GM12878 (cell line): Measurements from ENCODE around the gene NR1H4. TPM values are rescaled to one million over a fixed set of nuclear protein-coding genes. Genes with fewer than 3 reads are reported as not detected.

Experiments
- ATAC-seq: fragments of 200-7000 bp; cut with Tn5 transposase; 3 replicates; pipeline ENCODE4 v1.9.1; 2020; ENCODE audit warnings: mild to moderate bottlenecking, moderate library complexity
- BruUV-seq: library from RNA; stranded (reverse); fragments of 400-500 nt; replicated peaks from 2 replicates; lab custom pipeline; 2021; lab: Mats Ljungman, UMichigan
- CTCF ChIA-PET: fragments of 300-600 bp; sonication (Branson Sonifier 250); formaldehyde crosslinking; extraction: SDS; loops from one replicate; lab custom pipeline; 2021; ENCODE audit warnings: inconsistent platforms; lab: Yijun Ruan, JAX
- POLR2A ChIA-PET: fragments of 350-600 bp; formaldehyde crosslinking; extraction: SDS; loops from one replicate; lab custom pipeline; 2021; ENCODE audit warnings: inconsistent platforms; lab: Charles Lee
- RAD21 ChIA-PET: fragments of 300-600 bp; sonication (Branson Sonifier 250); formaldehyde crosslinking; loops from one replicate; lab custom pipeline; 2023; ENCODE audit warnings: antibody characterized with exemption; ENCODE audit not compliant: unreplicated experiment; lab: Charles Lee
- SMC1A ChIA-PET: fragments of 300-600 bp; sonication (Branson Sonifier 250); formaldehyde crosslinking; loops from one replicate; lab custom pipeline; 2023; ENCODE audit not compliant: unreplicated experiment, uncharacterized antibody; lab: Charles Lee
- DNase-seq: peaks from one replicate; pipeline ENCODE4 v3.0.0-alpha.2; 2011; ENCODE audit warnings: low read depth, low spot score
- FAIRE-seq: peaks from 3 replicates; lab custom pipeline; 2011; peaks lifted over from hg19 to GRCh38; lab: Jason Lieb, UNC
- H2AFZ ChIP-seq: 2 replicates; pipeline ENCODE4 v1.6.0; 2011; ENCODE audit warnings: low read depth, low read length, control low read depth; ENCODE audit not compliant: control insufficient read depth
- H3K27ac ChIP-seq: 2 replicates; pipeline ENCODE4 v1.5.1; 2011; ENCODE audit warnings: control low read depth; ENCODE audit not compliant: control insufficient read depth, insufficient read depth
- H3K27me3 ChIP-seq, 2 experiments: replicated peaks in 1 of 2; 2 replicates each; pipeline versions ENCODE4 v1.6.0 to v1.6.1; 2011; ENCODE audit warnings: low read length in 1 of 2; ENCODE audit not compliant: control insufficient read depth in 2 of 2, insufficient read depth in 2 of 2
- H3K36me3 ChIP-seq, 2 experiments: 2 replicates each; pipeline ENCODE4 v1.5.1; 2011; ENCODE audit warnings: low read length in 1 of 2; ENCODE audit not compliant: control insufficient read depth in 2 of 2, insufficient read depth in 2 of 2
- H3K4me1 ChIP-seq: 2 replicates; pipeline ENCODE4 v1.6.1; 2011; ENCODE audit warnings: mild to moderate bottlenecking, low read length, moderate library complexity, mixed read lengths; ENCODE audit not compliant: control insufficient read depth, insufficient read depth
- H3K4me2 ChIP-seq: 2 replicates; pipeline ENCODE4 v1.6.0; 2011; ENCODE audit warnings: control low read depth; ENCODE audit not compliant: control insufficient read depth, insufficient read depth
- H3K4me3 ChIP-seq: fragments of 200-600 bp; sonication (generic); 2 replicates; pipeline ENCODE4 v1.5.1; 2016
- H3K79me2 ChIP-seq: 2 replicates; pipeline ENCODE4 v1.6.0; 2011; ENCODE audit warnings: low read length; ENCODE audit not compliant: control insufficient read depth, insufficient read depth
- H3K9ac ChIP-seq: 2 replicates; pipeline ENCODE4 v1.8.0; 2011; ENCODE audit warnings: low read length, control low read depth, mixed read lengths; ENCODE audit not compliant: control insufficient read depth, insufficient read depth
- H3K9me3 ChIP-seq: replicated peaks from 3 replicates; pipeline ENCODE4 v1.5.1; 2011; ENCODE audit warnings: mild to moderate bottlenecking, low read length; ENCODE audit not compliant: control insufficient read depth, insufficient read depth
- H4K20me1 ChIP-seq: 2 replicates; pipeline ENCODE4 v1.6.0; 2011; ENCODE audit not compliant: control insufficient read depth, insufficient read depth
- CBX3 ChIP-seq: fragments of 200-600 bp; sonication (generic); IDR thresholded peaks from 2 replicates; pipeline ENCODE4 v1.6.1; 2016; ENCODE audit warnings: low read depth, borderline replicate concordance
- EZH2 ChIP-seq: IDR thresholded peaks from 2 replicates; pipeline ENCODE4 v1.6.1; 2012; ENCODE audit warnings: low read depth, mild to moderate bottlenecking, control low read depth, inconsistent platforms, low read length, borderline replicate concordance; ENCODE audit not compliant: control insufficient read depth
- HDAC2 ChIP-seq: fragments of 200-600 bp; sonication (generic); IDR thresholded peaks from 2 replicates; pipeline ENCODE4 v1.6.1; 2017
- MXI1 ChIP-seq: fragments of 150-350 bp; IDR thresholded peaks from 2 replicates; pipeline ENCODE4 v1.6.1; 2011; ENCODE audit warnings: low read depth, mild to moderate bottlenecking, inconsistent platforms, low read length, improper control_type of control experiment
- NBN ChIP-seq: fragments of 450-650 bp; IDR thresholded peaks from 2 replicates; pipeline ENCODE4 v1.6.1; 2016
- NFYA ChIP-seq: IDR thresholded peaks from 2 replicates; pipeline ENCODE4 v1.6.1; 2011; ENCODE audit warnings: low read depth, mild to moderate bottlenecking, low read length, improper control_type of control experiment, borderline replicate concordance
- NFYB ChIP-seq: IDR thresholded peaks from 2 replicates; pipeline ENCODE4 v1.6.1; 2011; ENCODE audit warnings: low read depth, mild to moderate bottlenecking, low read length, improper control_type of control experiment, moderate library complexity; ENCODE audit not compliant: insufficient read depth
- POLR2AphosphoS2 ChIP-seq: IDR thresholded peaks from 2 replicates; pipeline ENCODE4 v1.6.1; 2011; ENCODE audit warnings: low read depth, mild to moderate bottlenecking, low read length, improper control_type of control experiment, moderate library complexity
- YY1 ChIP-seq: IDR thresholded peaks from 2 replicates; pipeline ENCODE4 v1.6.1; 2011; ENCODE audit warnings: low read depth, mild to moderate bottlenecking, low read length
- ZNF207 ChIP-seq: fragments of 450-650 bp; IDR thresholded peaks from 2 replicates; pipeline ENCODE4 v1.6.1; 2014; ENCODE audit warnings: antibody characterized with exemption, mild to moderate bottlenecking, borderline replicate concordance
- ZSCAN29 ChIP-seq: fragments of 450-650 bp; IDR thresholded peaks from 2 replicates; pipeline ENCODE4 v1.6.1; 2017; ENCODE audit warnings: mild to moderate bottlenecking, moderate library complexity
- WGBS: methylation state at CpG from one replicate; pipeline ENCODE4 v1.1.6; 2016; ENCODE audit warnings: low lambda C conversion rate; ENCODE audit not compliant: insufficient replicate concordance, insufficient coverage; ENCODE audit errors: missing lambda C conversion rate; 5-methylcytosine and 5-hydroxymethylcytosine counted together
- in situ Hi-C: fragments of 300-500 bp; cut with MboI; formaldehyde crosslinking; loops from 9 replicates; pipeline ENCODE4 v1.14.3; 2018; ENCODE audit warnings: mixed read lengths
- intact Hi-C: fragments of 100-400 bp; cut with micrococcal nuclease; formaldehyde crosslinking; loops from one replicate; pipeline ENCODE4 v1.14.2; 2022; ENCODE audit not compliant: unreplicated experiment
- polyA plus RNA-seq, 11 experiments: library from polyadenylated mRNA; depleted of rRNA in 4 of 11; unstranded in 6 of 11; stranded (reverse) in 5 of 11; fragments of >200 nt; fragmentation: Nextera tagmentation in 4 of 11; fragmentation: Illumina TruSeq in 1 of 11; extraction: Ambion mirVana in 4 of 11; extraction: Trizol in 1 of 11; gene quantifications; 1 replicate in 1 of 11; 2 replicates in 10 of 11; pipeline versions ENCODE4 v1.2.1 to v1.2.3, GENCODE V29; 2011 to 2016; ENCODE audit warnings: inconsistent platforms in 2 of 11, missing spikeins in 2 of 11, low read depth in 1 of 11
- total RNA-seq, 4 experiments: library from RNA; depleted of rRNA in 3 of 4; stranded (reverse); fragments of >200 nt in 3 of 4; fragmentation: Illumina TruSeq in 1 of 4; extraction: Trizol in 1 of 4; gene quantifications; 2 replicates each; pipeline versions ENCODE4 v1.2.1 to v1.2.3, GENCODE V29; 2013 to 2021
- TF ChIP-seq, protein P1 (sequence below): fragments of 450-650 bp; formaldehyde crosslinking; IDR thresholded peaks from 2 replicates; pipeline ENCODE4 v1.4.0; 2020; ENCODE audit warnings: mild to moderate bottlenecking, moderate library complexity
- TF ChIP-seq, protein P2 (sequence below): fragments of 150-350 bp; IDR thresholded peaks from 2 replicates; pipeline ENCODE4 v1.6.1; 2016; ENCODE audit warnings: low read depth, low read length
- TF ChIP-seq, protein P3 (sequence below): fragments of 450-650 bp; IDR thresholded peaks from 2 replicates; pipeline ENCODE4 v1.6.1; 2014; ENCODE audit warnings: mild to moderate bottlenecking
- TF ChIP-seq, protein P4 (sequence below): IDR thresholded peaks from 2 replicates; pipeline ENCODE4 v1.6.1; 2011; ENCODE audit warnings: low read depth, low read length, improper control_type of control experiment, borderline replicate concordance

Gene NR1H4
- total and polyA plus RNA-seq, 10 of the 15 experiments (the other 5 are each of a cell fraction or from before 2014, with no cell fraction given) = 0.04 TPM; not detected in 9

DNA sequence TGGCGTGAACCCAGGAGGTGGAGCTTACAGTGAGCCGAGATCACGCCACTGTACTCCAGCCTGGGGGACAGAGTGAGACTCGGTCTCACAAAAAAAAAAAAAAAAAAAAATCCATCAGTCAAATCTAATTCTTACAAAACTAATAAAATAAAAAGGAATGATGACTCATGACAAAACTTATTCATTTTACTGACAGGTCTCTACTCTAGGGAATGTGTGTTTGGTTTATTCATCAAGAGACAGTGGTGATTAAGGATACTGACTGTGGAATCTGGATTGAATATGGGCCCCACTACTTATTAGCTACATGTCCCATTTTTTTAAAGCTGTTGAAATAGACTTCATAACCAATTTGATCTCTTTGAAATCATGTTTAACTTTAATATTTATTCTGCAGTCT lies 70.5 kb downstream of the NR1H4 start:
- no peaks in the 10 kb centered on the region for H3K36me3 ChIP-seq
- intact Hi-C loops (no loop called here), in situ Hi-C loops (no loop called here)
- H3K4me1 ChIP-seq = no peaks in the 10 kb centered on the region
- H4K20me1 ChIP-seq = no peaks in the 10 kb centered on the region
- H2AFZ ChIP-seq = no peak overlapping the region
- POLR2A ChIA-PET = no interaction called here
- no TSS peak for BruUV-seq
- H3K9ac ChIP-seq = no peak overlapping the region
- ATAC-seq (no peak), FAIRE-seq (no peak), DNase-seq (no peak)
- CTCF ChIA-PET = interaction anchor here (0.5 to 2.0 kb wide), 4 partner anchors 10 to 309 kb away, joined by 3 to 12 read pairs (median 4); no protein-coding TSS in a partner anchor
- no peaks in the 10 kb centered on the region; a peak in 1 of 4 replicates for H3K27me3 ChIP-seq
- no peaks in the 10 kb centered on the region for H3K9me3 ChIP-seq
- no peak overlapping the region for H3K4me3 ChIP-seq
- no peak overlapping the region for H3K27ac ChIP-seq
- H3K4me2 ChIP-seq = no peak overlapping the region
- WGBS = 33% methylated on average over 3 of the region's 4 CpGs
- H3K79me2 ChIP-seq = no peaks in the 10 kb centered on the region
- SMC1A ChIA-PET = interaction anchor here (1.3 to 1.6 kb wide), 2 partner anchors 9 to 11 kb away, joined by 4 read pairs; no protein-coding TSS in a partner anchor
- RAD21 ChIA-PET = no interaction called here
- TF ChIP-seq ZNF207 (no peak), EZH2 (no peak), CBX3 (no peak), POLR2AphosphoS2 (no peak), HDAC2 (no peak), NFYA (no peak), MXI1 (no peak), YY1 (no peak), NBN (no peak), NFYB (no peak), ZSCAN29 (no peak)
- TF ChIP-seq, protein P1, sequence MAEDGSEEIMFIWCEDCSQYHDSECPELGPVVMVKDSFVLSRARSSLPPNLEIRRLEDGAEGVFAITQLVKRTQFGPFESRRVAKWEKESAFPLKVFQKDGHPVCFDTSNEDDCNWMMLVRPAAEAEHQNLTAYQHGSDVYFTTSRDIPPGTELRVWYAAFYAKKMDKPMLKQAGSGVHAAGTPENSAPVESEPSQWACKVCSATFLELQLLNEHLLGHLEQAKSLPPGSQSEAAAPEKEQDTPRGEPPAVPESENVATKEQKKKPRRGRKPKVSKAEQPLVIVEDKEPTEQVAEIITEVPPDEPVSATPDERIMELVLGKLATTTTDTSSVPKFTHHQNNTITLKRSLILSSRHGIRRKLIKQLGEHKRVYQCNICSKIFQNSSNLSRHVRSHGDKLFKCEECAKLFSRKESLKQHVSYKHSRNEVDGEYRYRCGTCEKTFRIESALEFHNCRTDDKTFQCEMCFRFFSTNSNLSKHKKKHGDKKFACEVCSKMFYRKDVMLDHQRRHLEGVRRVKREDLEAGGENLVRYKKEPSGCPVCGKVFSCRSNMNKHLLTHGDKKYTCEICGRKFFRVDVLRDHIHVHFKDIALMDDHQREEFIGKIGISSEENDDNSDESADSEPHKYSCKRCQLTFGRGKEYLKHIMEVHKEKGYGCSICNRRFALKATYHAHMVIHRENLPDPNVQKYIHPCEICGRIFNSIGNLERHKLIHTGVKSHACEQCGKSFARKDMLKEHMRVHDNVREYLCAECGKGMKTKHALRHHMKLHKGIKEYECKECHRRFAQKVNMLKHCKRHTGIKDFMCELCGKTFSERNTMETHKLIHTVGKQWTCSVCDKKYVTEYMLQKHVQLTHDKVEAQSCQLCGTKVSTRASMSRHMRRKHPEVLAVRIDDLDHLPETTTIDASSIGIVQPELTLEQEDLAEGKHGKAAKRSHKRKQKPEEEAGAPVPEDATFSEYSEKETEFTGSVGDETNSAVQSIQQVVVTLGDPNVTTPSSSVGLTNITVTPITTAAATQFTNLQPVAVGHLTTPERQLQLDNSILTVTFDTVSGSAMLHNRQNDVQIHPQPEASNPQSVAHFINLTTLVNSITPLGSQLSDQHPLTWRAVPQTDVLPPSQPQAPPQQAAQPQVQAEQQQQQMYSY (CRISPR knock-in tag) = no peak
- TF ChIP-seq, protein P2, sequence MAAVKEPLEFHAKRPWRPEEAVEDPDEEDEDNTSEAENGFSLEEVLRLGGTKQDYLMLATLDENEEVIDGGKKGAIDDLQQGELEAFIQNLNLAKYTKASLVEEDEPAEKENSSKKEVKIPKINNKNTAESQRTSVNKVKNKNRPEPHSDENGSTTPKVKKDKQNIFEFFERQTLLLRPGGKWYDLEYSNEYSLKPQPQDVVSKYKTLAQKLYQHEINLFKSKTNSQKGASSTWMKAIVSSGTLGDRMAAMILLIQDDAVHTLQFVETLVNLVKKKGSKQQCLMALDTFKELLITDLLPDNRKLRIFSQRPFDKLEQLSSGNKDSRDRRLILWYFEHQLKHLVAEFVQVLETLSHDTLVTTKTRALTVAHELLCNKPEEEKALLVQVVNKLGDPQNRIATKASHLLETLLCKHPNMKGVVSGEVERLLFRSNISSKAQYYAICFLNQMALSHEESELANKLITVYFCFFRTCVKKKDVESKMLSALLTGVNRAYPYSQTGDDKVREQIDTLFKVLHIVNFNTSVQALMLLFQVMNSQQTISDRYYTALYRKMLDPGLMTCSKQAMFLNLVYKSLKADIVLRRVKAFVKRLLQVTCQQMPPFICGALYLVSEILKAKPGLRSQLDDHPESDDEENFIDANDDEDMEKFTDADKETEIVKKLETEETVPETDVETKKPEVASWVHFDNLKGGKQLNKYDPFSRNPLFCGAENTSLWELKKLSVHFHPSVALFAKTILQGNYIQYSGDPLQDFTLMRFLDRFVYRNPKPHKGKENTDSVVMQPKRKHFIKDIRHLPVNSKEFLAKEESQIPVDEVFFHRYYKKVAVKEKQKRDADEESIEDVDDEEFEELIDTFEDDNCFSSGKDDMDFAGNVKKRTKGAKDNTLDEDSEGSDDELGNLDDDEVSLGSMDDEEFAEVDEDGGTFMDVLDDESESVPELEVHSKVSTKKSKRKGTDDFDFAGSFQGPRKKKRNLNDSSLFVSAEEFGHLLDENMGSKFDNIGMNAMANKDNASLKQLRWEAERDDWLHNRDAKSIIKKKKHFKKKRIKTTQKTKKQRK = no peak
- TF ChIP-seq, protein P3, sequence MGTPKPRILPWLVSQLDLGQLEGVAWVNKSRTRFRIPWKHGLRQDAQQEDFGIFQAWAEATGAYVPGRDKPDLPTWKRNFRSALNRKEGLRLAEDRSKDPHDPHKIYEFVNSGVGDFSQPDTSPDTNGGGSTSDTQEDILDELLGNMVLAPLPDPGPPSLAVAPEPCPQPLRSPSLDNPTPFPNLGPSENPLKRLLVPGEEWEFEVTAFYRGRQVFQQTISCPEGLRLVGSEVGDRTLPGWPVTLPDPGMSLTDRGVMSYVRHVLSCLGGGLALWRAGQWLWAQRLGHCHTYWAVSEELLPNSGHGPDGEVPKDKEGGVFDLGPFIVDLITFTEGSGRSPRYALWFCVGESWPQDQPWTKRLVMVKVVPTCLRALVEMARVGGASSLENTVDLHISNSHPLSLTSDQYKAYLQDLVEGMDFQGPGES = no peak
- TF ChIP-seq, protein P4, sequence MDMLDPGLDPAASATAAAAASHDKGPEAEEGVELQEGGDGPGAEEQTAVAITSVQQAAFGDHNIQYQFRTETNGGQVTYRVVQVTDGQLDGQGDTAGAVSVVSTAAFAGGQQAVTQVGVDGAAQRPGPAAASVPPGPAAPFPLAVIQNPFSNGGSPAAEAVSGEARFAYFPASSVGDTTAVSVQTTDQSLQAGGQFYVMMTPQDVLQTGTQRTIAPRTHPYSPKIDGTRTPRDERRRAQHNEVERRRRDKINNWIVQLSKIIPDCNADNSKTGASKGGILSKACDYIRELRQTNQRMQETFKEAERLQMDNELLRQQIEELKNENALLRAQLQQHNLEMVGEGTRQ = no peak
